Adrenal gland (tissue), 5 donors: ENCODE data around the gene PRKCH.

ENCODE experiments used
- POLR2A ChIP-seq, 2 donors: fragments of 450-650 bp; IDR thresholded peaks; one replicate each; pipeline ENCODE4 v1.6.1; 2017; ENCODE audit warnings: antibody characterized with exemption in 2 of 2, mild to moderate bottlenecking in 2 of 2, moderate library complexity in 1 of 2
- TF ChIP-seq, protein P1 (sequence below), 6 experiments: fragments of 450-650 bp in 4 of 6; fragments of 200-600 bp in 2 of 6; sonication (generic) in 1 of 6; IDR thresholded peaks; 1 replicate in 5 of 6; 2 replicates in 1 of 6; pipeline versions ENCODE4 v1.5.1 to v1.8.0; 2016 to 2021; ENCODE audit warnings: antibody characterized with exemption in 6 of 6, mild to moderate bottlenecking in 2 of 6, moderate library complexity in 1 of 6
- donor health status: DM: no; HTN: no; CAD: no.

DNA sequence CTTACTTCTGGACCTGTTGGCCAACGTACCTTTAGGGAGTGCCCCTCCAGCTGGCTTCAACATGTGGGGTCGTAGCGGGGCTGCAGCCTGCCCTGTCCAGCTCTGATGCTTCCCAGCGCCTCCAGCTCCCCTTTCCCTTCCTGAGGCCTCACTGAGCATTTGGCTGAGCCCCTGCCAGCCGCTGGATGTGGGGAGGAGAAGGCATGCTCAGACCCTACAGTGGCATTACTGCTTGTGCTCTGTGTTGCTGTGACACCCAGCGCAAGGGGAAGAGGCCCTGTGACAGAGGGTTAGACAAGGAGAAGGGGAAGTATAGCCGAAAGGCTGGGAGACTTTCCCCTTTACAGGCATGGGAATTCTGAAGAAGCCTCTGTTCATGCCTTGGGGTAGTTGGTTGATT is 145.9 kb downstream of the PRKCH start:
- TF ChIP-seq, protein P1, sequence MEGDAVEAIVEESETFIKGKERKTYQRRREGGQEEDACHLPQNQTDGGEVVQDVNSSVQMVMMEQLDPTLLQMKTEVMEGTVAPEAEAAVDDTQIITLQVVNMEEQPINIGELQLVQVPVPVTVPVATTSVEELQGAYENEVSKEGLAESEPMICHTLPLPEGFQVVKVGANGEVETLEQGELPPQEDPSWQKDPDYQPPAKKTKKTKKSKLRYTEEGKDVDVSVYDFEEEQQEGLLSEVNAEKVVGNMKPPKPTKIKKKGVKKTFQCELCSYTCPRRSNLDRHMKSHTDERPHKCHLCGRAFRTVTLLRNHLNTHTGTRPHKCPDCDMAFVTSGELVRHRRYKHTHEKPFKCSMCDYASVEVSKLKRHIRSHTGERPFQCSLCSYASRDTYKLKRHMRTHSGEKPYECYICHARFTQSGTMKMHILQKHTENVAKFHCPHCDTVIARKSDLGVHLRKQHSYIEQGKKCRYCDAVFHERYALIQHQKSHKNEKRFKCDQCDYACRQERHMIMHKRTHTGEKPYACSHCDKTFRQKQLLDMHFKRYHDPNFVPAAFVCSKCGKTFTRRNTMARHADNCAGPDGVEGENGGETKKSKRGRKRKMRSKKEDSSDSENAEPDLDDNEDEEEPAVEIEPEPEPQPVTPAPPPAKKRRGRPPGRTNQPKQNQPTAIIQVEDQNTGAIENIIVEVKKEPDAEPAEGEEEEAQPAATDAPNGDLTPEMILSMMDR (IDR thresholded peaks at IDR 0.05) = no peak
- no peak for TF ChIP-seq POLR2A (IDR thresholded peaks at IDR 0.05)
